Measurements from ENCODE around the gene DGKI. TPM values are rescaled to one million over a fixed set of nuclear protein-coding genes. Genes with fewer than 3 reads are reported as not detected.

Gene DGKI
- total RNA-seq, 1 donor: 4.7 TPM

GRCh38 chr7:137751361-137752009 is 95.3 kb downstream of the DGKI start:
- no peak for TF ChIP-seq CTCF (IDR thresholded peaks at IDR 0.05; ENCODE audit: insufficient read depth, low read length)
- DNase-seq (ENCODE audit: low read depth): no peak
- no peak overlapping the region for H3K4me3 ChIP-seq (ENCODE audit: low read depth, low read length)

- no peak for DNase-seq (ENCODE audit: low read depth)
- no peak overlapping the region for H3K4me3 ChIP-seq (ENCODE audit: low read depth, low read length)
- no peak for TF ChIP-seq CTCF (IDR thresholded peaks at IDR 0.05; ENCODE audit: insufficient read depth, low read length)
Measured at GRCh38 chr7:137747359-137748031, 99.3 kb downstream of the DGKI start.

DNA sequence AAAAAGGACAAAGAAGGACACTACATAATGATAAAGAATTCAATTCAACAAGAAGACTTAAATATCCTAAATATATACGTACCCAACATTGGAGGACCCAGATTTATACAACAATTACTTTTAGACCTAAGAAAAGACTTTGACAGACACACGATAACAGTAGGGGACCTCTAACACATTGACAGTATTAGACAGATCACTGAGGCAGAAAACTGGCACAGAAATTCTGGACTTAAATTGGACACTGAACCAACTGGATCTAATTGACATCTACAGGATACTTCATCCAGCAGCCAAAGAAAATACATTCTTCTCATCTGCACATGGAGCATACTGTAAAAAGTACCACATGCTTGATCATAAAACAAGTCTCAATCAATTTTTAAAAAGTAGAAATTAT is 103.8 kb downstream of the DGKI start:
- TF ChIP-seq CTCF (IDR thresholded peaks at IDR 0.05; ENCODE audit: insufficient read depth, low read length): no peak
- no peak overlapping the region for H3K4me3 ChIP-seq (ENCODE audit: low read depth, low read length)
- DNase-seq (ENCODE audit: low read depth): no peak

DNA sequence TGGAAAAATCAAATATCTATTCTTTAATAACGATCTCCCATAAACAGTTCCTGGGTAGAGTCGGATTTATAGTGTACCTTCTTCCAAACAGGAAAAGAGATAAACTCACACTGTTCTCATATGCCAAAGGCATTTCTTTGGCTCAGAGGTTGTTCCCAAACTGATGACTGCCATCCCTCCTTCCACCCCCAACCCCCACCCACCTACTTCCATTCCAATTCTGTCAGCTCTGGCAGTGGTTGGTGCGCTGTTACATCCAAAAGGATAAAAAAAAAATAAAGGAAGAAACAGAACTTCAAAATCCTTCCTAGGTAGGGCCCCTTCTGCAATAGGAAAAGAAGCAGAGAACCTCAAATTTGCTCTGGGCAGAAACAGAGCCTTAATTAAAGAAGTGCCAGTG is 104.7 kb downstream of the DGKI start:
- TF ChIP-seq CTCF (IDR thresholded peaks at IDR 0.05; ENCODE audit: insufficient read depth, low read length): no peak
- H3K4me3 ChIP-seq (ENCODE audit: low read depth, low read length): no peak overlapping the region
- no peak for DNase-seq (ENCODE audit: low read depth)

GRCh38 chr7:137741443-137741842 is 105.3 kb downstream of the DGKI start:
- DNase-seq (ENCODE audit: low read depth): no peak
- no peak overlapping the region for H3K4me3 ChIP-seq (ENCODE audit: low read depth, low read length)
- TF ChIP-seq CTCF (IDR thresholded peaks at IDR 0.05; ENCODE audit: insufficient read depth, low read length): no peak

- H3K4me3 ChIP-seq (ENCODE audit: low read depth, low read length): no peak overlapping the region
- peak; percentile 55 for DNase-seq (ENCODE audit: low read depth)
- TF ChIP-seq CTCF (IDR thresholded peaks at IDR 0.05; ENCODE audit: insufficient read depth, low read length): no peak
Measured at GRCh38 chr7:137734221-137734620, 112.6 kb downstream of the DGKI start.

Data from fibroblast of the aortic adventitia (primary cell).